Heart left ventricle (tissue), 13 donors: ENCODE results near the gene HACE1.

Experiments used
- CTCF ChIP-seq, 12 donors: fragments of 200-600 bp; sonication (generic) in 4 of 12; IDR thresholded peaks; one replicate each; pipeline versions ENCODE4 v1.5.0 to v1.8.0; 2018 to 2022; ENCODE audit warnings: antibody characterized with exemption in 12 of 12, mild to moderate bottlenecking in 5 of 12
- POLR2A ChIP-seq, 2 donors: fragments of 450-650 bp; IDR thresholded peaks; one replicate each; pipeline ENCODE4 v1.6.1; 2017; ENCODE audit warnings: antibody characterized with exemption in 2 of 2, mild to moderate bottlenecking in 2 of 2, moderate library complexity in 2 of 2
- donor health status: ischemic (EF 13 %, LVEDD 7.1; RV severe dilation, severe dysfunction).
- donor health status: DM: no; HTN: yes; CAD: no.
- donor health status: DM: no; HTN: no; CAD: no.
- donor health status: ischemic (EF 25% LVEDD 6.9; RV normal size, moderate dysfunction).
- donor health status: ischemic (EF 25% LVEDD 5.7; RV mildly dilated, moderate dysfunction).
- donor health status: ischemic (EF 35%, LVEDD 5.7; RV mildly dilated, moderate dysfunction).
- donor health status: nonischemic (EF 11% LVEDD 7.7; RV severe dilation, severe dysfunction).
- donor health status: DM: yes; HTN: yes; CAD: no.
- donor health status: PGD.
- donor health status: ischemic (EF 29% LVEDD 5.4; RV normal size, mild dysfunction).
- donor health status: nonischemic (EF 23%, LVEDD 6.1; RV moderate dilation, normal function).

GRCh38 chr6:104716858-104717257 is 142.9 kb downstream of the HACE1 start:
- no peak for TF ChIP-seq POLR2A (IDR thresholded peaks at IDR 0.05)
- no peak for TF ChIP-seq CTCF (IDR thresholded peaks at IDR 0.05)
